SIG-M5 treated with dmso at 0.1 percent for 504 hours (cell line): ENCODE measurements around the gene HMGB2.
A peak's percentile ranks its signal among the peaks of the same experiment; 100 is the strongest.

Source experiments
- DNase-seq: peaks from one replicate; lab custom pipeline; 2025; ENCODE audit not compliant: unreplicated experiment; lab: John Stamatoyannopoulos, UW

The HMGB2 gene

DNA sequence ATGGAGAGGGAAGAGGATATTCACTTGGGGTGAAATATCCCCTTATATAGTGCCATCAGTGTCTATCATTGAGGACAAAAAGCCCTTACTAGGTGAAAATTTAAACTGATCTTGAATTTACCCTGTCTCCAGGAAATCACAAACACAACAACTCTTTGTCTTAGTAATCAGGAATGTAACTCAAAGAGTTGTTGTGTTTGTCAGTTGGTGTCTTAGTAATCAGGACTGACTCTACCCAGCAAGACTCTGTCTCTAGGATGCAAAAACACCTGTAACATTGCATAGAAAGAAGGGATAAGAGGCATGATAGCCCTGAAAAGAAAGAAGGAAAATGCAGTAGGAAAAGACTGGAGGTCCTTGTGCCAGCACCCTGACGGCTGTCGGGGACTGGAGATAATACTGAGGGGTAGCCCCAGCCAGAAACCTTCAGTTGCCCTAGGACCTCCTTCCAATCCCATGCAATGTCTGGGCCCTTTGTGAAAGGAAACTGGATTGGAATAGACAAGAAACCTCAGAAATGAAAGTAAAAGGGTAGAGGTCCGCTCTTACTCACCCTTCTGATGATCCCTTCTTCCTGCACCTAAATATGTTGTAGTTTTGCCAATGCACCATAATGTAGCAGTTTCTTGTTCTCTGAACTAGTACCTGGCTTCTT lies 45.3 kb downstream of the HMGB2 start:
- no peak for DNase-seq

DNA sequence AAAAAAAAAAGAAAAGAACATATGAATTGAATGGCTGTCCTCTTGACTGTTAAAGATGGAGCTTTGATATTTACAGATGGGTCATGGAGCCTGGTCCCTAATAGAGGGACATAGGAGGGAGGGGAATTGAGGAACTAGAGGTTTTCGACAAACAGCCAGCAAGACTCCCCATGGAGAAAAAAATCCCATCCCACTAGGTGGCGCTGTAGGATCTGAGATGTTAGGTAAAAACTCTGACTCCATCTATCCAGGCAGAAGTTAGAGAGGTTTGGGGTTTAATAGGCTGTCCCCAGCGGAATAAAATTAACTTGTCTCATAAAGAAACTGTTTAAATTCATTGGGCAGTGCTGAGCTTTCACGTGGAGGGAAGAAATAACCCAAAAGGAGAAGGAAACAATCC lies 45.9 kb downstream of the HMGB2 start:
- DNase-seq: peak; percentile 72

DNA sequence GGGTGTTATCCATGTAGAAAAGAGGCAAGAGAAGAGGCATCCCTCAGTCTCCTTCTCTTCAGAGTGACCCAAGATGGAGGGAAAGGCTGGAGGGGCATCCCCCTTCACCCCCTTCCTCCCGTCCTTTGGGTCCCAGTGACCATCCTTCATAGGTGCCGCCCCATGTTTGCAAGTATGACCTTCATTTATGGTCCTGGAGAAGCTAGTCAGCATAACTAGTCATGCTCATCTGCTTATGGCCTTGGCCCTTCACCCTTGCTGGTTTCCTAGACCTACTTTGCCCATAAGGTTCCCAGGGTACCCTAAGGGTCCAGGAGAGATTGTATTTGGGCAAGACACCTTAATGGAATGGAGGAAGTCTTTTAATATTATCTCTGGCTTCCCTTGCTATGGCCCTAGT lies 46.7 kb downstream of the HMGB2 start:
- DNase-seq: no peak

GRCh38 chr4:173284463-173284862 lies 49.7 kb downstream of the HMGB2 start:
- DNase-seq: no peak

DNA sequence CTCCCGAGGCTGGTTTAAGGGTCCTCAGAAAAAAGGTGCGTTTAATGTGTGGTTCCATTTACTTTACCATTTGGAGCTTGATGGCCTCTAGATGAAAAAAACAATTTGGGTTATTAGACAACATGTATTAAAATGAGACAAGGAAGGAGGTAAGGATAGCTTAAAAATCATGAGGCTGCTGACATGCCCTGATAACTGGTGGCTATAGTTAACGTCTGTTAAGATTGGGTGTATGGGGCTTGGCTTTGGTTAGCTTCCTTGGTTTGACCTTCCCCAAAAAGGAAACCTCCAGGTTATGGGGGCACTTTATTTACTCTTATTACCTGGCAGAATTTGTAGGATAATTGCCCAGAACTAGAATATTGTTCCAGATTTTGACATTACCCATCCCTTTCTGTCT lies 51.5 kb downstream of the HMGB2 start:
- no peak for DNase-seq

- no peak for DNase-seq
These were observed 51.9 kb downstream of the HMGB2 start for GRCh38 chr4:173282256-173282562.

DNA sequence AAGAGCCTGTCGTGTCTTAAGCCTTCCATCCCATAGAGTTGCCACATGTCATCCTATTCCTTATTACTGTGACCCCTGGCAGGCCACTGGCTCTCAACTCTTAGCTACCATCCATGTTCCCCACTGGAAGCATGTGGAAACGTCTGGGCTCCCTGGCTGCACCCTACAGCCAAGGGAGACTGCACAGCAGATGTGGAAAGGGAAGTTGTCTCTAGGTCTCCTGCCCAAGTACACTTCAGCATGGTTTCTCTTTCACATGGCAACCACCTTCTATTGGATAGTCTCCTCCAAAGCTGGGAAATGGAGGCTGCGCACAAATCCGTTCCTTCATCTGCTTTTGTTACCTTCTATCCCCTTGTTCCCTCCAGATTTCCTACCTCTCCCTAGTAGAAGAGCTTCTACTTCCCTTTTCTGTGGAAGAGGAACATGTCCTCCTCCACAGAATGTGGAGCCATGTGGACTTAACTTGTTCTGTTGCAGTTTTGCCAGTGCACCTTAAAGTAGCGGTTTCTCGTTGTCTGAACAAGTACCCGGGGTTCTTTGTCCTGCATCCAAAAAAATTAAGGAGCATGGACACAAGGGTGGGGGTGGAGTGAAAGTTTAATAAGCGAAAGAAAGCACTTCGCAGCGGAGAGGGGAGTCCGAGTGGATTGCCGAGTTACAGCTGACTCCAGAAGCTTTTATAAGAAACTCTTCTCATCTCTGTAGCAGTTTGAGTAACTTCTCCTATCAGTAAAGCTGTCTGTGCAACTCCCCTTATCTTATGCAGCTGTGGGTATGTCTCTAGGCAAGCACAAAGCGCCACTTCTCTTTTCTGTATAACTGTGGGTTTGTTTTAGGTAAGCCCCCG lies 52.5 kb downstream of the HMGB2 start:
- DNase-seq: peak; percentile 92
